Hippocampal formation (tissue), 2 donors: ENCODE data around the gene GRAMD2B.

Source experiments
- DNase-seq, 2 donors: peaks; one replicate each; lab custom pipeline; 2025; lab: John Stamatoyannopoulos, UW

Gene GRAMD2B

DNA sequence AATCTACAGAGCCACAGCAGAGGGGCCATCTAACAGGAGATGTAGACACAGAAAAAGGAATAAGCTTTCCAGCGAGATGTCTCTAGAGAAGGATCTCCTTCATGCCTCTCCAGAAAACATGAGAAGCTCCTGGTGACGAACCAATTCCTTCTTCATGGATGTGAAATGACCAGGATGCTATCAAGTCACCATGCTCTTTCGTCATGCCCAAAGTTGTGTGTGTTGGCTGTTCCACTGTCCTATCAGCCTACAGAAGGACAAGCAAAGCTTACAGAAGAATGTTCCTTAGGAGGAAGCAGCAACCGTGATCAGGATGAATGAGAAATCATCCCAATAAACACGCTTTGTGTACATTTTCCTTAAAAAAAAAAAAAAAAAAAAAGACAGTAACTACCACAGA lies 117.4 kb downstream of the GRAMD2B start:
- no peak for DNase-seq

DNA sequence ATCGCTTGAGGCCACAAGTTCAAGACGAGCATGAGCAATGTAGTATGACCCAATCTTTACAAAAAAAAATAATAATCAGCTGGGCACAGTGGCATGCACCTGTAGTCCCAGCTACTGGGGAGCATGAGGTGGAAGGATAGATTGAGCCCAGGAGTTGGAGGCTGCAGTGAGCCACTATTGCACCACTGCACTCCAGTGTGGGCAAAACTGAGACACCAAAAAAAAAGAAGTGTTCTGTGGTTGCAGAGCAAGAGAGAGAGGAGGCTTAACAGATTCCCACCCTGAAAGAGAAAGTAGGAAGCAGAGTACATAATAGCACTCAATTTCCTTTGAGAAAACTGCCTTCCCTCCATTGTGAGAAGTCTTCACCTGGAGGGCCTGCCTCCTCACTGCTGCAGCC lies 119.2 kb downstream of the GRAMD2B start:
- no peak for DNase-seq

DNA sequence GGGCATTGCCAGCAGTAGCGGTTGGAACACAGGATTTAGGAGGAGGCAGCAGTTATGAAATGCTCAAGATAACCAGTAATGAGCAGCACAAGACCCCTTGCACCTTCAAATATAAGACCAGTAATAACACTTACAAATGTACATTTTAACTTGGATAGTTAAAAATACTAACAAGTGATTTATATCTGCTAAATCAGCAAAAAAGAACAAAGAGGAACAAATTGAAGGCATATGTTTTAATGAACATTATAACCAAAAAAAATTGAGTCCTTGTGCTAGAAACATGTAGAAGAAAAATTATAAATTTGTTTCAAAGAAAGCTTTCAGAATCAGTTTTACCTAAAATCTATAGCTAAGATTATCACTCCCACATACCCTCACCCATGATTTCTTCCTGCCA lies 119.8 kb downstream of the GRAMD2B start:
- DNase-seq = no peak

DNA sequence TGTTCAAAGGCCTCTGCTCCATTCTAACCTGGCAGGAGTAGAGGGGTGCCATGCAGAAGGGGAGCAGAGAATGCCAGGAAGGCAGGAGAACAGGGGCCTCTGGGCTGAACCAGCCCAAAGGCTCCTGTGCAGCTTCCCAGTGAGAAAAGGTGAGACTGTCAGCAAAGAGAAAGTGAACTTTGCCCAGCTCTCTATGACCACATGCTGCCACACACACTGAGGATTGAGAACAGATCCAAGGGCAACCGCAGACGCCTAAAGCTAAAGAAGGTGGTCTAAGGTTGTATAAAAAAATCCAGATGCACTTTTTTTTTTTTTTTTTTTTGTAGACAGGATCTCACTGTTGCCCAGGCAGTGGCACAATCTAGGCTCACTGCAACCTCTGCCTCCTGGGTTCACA lies 120.5 kb downstream of the GRAMD2B start:
- DNase-seq = no peak
